ENCODE data around the gene SAMMSON. TPM values are rescaled to one million over a fixed set of nuclear protein-coding genes. Genes with fewer than 3 reads are reported as not detected.

The SAMMSON gene
- total and polyA plus RNA-seq, 2 of the 4 experiments (the other 2 are of a cell fraction) = not detected

- H3K18ac ChIP-seq (ENCODE audit: low read depth, low read length) = no peak overlapping the region
- dilution Hi-C loops (cut with HindIII; ENCODE audit: low sequenced_read_pairs, unreplicated experiment) = no loop called here
- no peak overlapping the region for H3K14ac ChIP-seq (replicated peaks; ENCODE audit: low read depth, low read length)
- peaks cover 22% of the 10 kb centered on the region for H3K36me3 ChIP-seq (ENCODE audit: control insufficient read depth, insufficient read depth, low read length)
- no peak overlapping the region for H3K4ac ChIP-seq (ENCODE audit: low read depth, low read length)
- H3K79me1 ChIP-seq (ENCODE audit: low read depth in 1 of 2, low read length in 2 of 2) = no peaks in the 10 kb centered on the region
- no peak overlapping the region for H2BK20ac ChIP-seq (ENCODE audit: low read depth, low read length)
- POLR2A ChIA-PET (ENCODE audit: unreplicated experiment) = no interaction called here
- WGBS, 2 experiments (ENCODE audit: extremely low coverage in 2 of 2, insufficient read length in 1 of 2) = no CpG with 5 or more reads among the region's 3 CpGs
- in situ Hi-C loops (cut with MboI; ENCODE audit: low sequenced_read_pairs) = loop anchor here (25.0 kb wide), 1 partner anchor 801 kb away; no protein-coding TSS in a partner anchor
- H4K91ac ChIP-seq (ENCODE audit: insufficient read depth, low read depth, low read length) = no peak overlapping the region
- TF ChIP-seq MXI1 (IDR thresholded peaks at IDR 0.05; ENCODE audit: borderline replicate concordance, low read depth, low read length) (no peak), SMC3 (IDR thresholded peaks at IDR 0.05; ENCODE audit: low read depth, low read length) (no peak), NFE2L2 (IDR thresholded peaks at IDR 0.05; ENCODE audit: low read depth, low read length) (no peak), MAFK (IDR thresholded peaks at IDR 0.05; ENCODE audit: low read depth, low read length) (no peak), RFX5 (IDR thresholded peaks at IDR 0.05; ENCODE audit: low read depth, low read length) (no peak), CEBPB (IDR thresholded peaks at IDR 0.05; ENCODE audit: low read depth, low read length) (no peak), MAZ (IDR thresholded peaks at IDR 0.05; ENCODE audit: borderline replicate concordance, low read depth, low read length) (no peak), FOS (IDR thresholded peaks at IDR 0.05; ENCODE audit: low read depth, low read length) (no peak), RCOR1 (IDR thresholded peaks at IDR 0.05; ENCODE audit: insufficient replicate concordance, low read length) (no peak), RAD21 (IDR thresholded peaks at IDR 0.05; ENCODE audit: low read length) (no peak), BHLHE40 (IDR thresholded peaks at IDR 0.05; ENCODE audit: low read depth, low read length) (no peak), CHD1 (IDR thresholded peaks at IDR 0.05; ENCODE audit: low read depth, low read length) (no peak), CTCF (conservative IDR thresholded peaks at IDR 0.05; ENCODE audit: low read depth, low read length) (no peak)
- TF ChIP-seq, protein P1, sequence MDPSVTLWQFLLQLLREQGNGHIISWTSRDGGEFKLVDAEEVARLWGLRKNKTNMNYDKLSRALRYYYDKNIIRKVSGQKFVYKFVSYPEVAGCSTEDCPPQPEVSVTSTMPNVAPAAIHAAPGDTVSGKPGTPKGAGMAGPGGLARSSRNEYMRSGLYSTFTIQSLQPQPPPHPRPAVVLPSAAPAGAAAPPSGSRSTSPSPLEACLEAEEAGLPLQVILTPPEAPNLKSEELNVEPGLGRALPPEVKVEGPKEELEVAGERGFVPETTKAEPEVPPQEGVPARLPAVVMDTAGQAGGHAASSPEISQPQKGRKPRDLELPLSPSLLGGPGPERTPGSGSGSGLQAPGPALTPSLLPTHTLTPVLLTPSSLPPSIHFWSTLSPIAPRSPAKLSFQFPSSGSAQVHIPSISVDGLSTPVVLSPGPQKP (IDR thresholded peaks at IDR 0.05; ENCODE audit: borderline replicate concordance, low read depth, low read length) = no peak
- no peak overlapping the region for H2BK120ac ChIP-seq (ENCODE audit: low read depth, low read length)
- peaks cover 3% of the 10 kb centered on the region; the same call in 1 of the 2 replicates for H3K9me1 ChIP-seq (ENCODE audit: insufficient read depth, low read length)
- H4K20me1 ChIP-seq (ENCODE audit: insufficient read depth, low read length) = no peaks in the 10 kb centered on the region
- no peak overlapping the region for H4K5ac ChIP-seq (ENCODE audit: low read depth, low read length)
- H4K8ac ChIP-seq (ENCODE audit: low read depth in 2 of 2, low read length in 2 of 2) = no peak overlapping the region
- H2AK9ac ChIP-seq (replicated peaks; ENCODE audit: low read depth, low read length, poor library complexity) = no peak overlapping the region
- no peak for DNase-seq
- H3K27ac ChIP-seq (ENCODE audit: insufficient read depth, low read length) = no peak overlapping the region
- no peak overlapping the region for H2BK15ac ChIP-seq (ENCODE audit: low read depth, low read length)
- H3K9me3 ChIP-seq (ENCODE audit: control insufficient read depth, insufficient read depth, low read length) = no peaks in the 10 kb centered on the region
- ATAC-seq (ENCODE audit: low read depth) = no peak
- H3K56ac ChIP-seq (ENCODE audit: extremely low read depth, insufficient read depth, low read length) = no peak overlapping the region
- BruUV-seq (replicated peaks) = no TSS peak
- H3K9ac ChIP-seq (ENCODE audit: low read depth, low read length) = no peak overlapping the region
- H3K4me3 ChIP-seq (ENCODE audit: insufficient read depth, low read depth, low read length) = no peak overlapping the region
- no peaks in the 10 kb centered on the region for H3K27me3 ChIP-seq (ENCODE audit: control insufficient read depth, insufficient read depth, low read length)
- H3K4me2 ChIP-seq (ENCODE audit: low read depth, low read length) = no peak overlapping the region
- H2BK5ac ChIP-seq (ENCODE audit: low read depth, low read length, poor library complexity, severe bottlenecking) = no peak overlapping the region
- H3K23ac ChIP-seq (ENCODE audit: low read depth, low read length) = no peak overlapping the region
- H2AK5ac ChIP-seq (ENCODE audit: low read depth, low read length) = no peak overlapping the region
- intact Hi-C loops (cut with micrococcal nuclease) = no loop called here
- no peaks in the 10 kb centered on the region for H3K4me1 ChIP-seq (ENCODE audit: control insufficient read depth, insufficient read depth, low read length)
- CTCF ChIA-PET = no interaction called here
- H2AFZ ChIP-seq (replicated peaks; ENCODE audit: low read length, poor library complexity) = no peak overlapping the region
Measured at GRCh38 chr3:69963643-69964042, 35.9 kb upstream of the SAMMSON start.
